ENCODE measurements around the gene LMO7. TPM values are rescaled to one million over a fixed set of nuclear protein-coding genes. Genes with fewer than 3 reads are reported as not detected.
A peak's percentile ranks its signal among the peaks of the same experiment; 100 is the strongest.

The LMO7 gene
- total and polyA plus RNA-seq, 2 of the 13 experiments (the other 11 are each of a cell fraction or from before 2014, with no cell fraction given) = 34.0 to 121 TPM

DNA sequence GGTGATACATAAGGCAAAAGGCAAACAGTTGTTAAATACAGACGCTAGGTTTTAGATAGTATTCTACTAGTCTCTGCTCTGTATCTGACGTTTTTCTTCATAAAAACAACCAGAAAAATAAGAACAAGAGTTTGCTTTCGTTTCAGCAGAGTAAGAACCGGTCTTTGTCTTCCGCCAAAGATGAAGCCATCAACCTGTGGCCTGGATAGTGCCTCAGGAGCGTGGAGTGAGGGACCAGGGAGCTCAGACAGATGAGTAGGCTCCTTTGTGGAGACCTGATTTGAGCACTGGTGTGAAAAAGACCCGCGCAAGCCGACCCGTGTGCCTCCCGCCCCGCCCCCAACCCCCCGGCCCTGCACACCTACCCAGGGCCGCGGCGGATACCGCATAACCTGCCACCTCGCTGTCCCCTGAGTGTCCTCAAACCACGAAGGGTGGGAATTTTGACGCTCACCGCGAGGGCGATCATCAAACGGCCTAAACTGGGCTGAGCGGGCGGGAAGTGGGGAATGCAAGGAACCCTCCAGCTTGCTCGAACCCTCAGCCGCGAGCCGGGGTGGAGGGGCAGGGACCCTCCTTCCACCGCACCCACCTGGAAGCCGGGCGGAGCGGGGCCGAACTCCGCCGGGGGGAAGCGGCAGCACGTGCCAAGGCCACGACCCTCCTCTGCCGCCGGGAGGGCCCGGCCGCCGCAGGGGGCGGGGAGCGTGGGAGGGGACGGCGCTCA, 866 bp upstream of the LMO7 start (continued):
- TF ChIP-seq, protein P1, sequence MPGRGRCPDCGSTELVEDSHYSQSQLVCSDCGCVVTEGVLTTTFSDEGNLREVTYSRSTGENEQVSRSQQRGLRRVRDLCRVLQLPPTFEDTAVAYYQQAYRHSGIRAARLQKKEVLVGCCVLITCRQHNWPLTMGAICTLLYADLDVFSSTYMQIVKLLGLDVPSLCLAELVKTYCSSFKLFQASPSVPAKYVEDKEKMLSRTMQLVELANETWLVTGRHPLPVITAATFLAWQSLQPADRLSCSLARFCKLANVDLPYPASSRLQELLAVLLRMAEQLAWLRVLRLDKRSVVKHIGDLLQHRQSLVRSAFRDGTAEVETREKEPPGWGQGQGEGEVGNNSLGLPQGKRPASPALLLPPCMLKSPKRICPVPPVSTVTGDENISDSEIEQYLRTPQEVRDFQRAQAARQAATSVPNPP (CRISPR knock-in tag; IDR thresholded peaks at IDR 0.05) = 0 out of 2 replicates have a peak, but pooled peaks have one; percentile 41
- TF ChIP-seq AKAP8 (CRISPR knock-in tag; IDR thresholded peaks at IDR 0.05) = no peak
- peak; percentile 12; the same call in 1 of the 2 replicates for TF ChIP-seq THAP11 (CRISPR knock-in tag; IDR thresholded peaks at IDR 0.05)
- TF ChIP-seq CBX5 (CRISPR knock-in tag; IDR thresholded peaks at IDR 0.05; ENCODE audit: borderline replicate concordance) = no peak
- TF ChIP-seq ZBED4 (CRISPR knock-in tag; IDR thresholded peaks at IDR 0.05; ENCODE audit: borderline replicate concordance) = no peak
- peak; percentile 6 for TF ChIP-seq XRCC5 (optimal IDR thresholded peaks at IDR 0.05; ENCODE audit: low read length)
- 0 out of 2 replicates have a peak, but pooled peaks have one; percentile 55 for TF ChIP-seq ZC3H4 (CRISPR knock-in tag; IDR thresholded peaks at IDR 0.05; ENCODE audit: borderline replicate concordance)
- no peak for TF ChIP-seq ZFP62 (CRISPR knock-in tag; IDR thresholded peaks at IDR 0.05)
- no peak for TF ChIP-seq ZC3H13 (CRISPR knock-in tag; IDR thresholded peaks at IDR 0.05)
- TF ChIP-seq ZNF484 (CRISPR knock-in tag; IDR thresholded peaks at IDR 0.05; ENCODE audit: borderline replicate concordance, low read depth) = no peak
- TF ChIP-seq, protein P2, sequence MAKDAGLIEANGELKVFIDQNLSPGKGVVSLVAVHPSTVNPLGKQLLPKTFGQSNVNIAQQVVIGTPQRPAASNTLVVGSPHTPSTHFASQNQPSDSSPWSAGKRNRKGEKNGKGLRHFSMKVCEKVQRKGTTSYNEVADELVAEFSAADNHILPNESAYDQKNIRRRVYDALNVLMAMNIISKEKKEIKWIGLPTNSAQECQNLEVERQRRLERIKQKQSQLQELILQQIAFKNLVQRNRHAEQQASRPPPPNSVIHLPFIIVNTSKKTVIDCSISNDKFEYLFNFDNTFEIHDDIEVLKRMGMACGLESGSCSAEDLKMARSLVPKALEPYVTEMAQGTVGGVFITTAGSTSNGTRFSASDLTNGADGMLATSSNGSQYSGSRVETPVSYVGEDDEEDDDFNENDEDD (CRISPR knock-in tag; IDR thresholded peaks at IDR 0.05; ENCODE audit: borderline replicate concordance) = peak; percentile 88
- peak; percentile 92 for TF ChIP-seq ZBTB7A (CRISPR knock-in tag; IDR thresholded peaks at IDR 0.05)
- TF ChIP-seq MAZ (IDR thresholded peaks at IDR 0.05; ENCODE audit: borderline replicate concordance, low read depth, low read length) = no peak
- TF ChIP-seq MAZ (CRISPR knock-in tag; IDR thresholded peaks at IDR 0.05; ENCODE audit: low read depth) = peak; percentile 33; the same call in 1 of the 2 replicates
- peak; percentile 40; the same call in 1 of the 2 replicates for TF ChIP-seq AHR (CRISPR knock-in tag; IDR thresholded peaks at IDR 0.05)
- TF ChIP-seq PAX8 (CRISPR knock-in tag; IDR thresholded peaks at IDR 0.05; ENCODE audit: borderline replicate concordance) = peak; percentile 96; the same call in 1 of the 2 replicates
- no peak for TF ChIP-seq CSRNP2 (CRISPR knock-in tag; conservative IDR thresholded peaks at IDR 0.05; ENCODE audit: low read depth)
- TF ChIP-seq ZNF773 (CRISPR knock-in tag; IDR thresholded peaks at IDR 0.05; ENCODE audit: borderline replicate concordance) = no peak
- TF ChIP-seq ZNF570 (CRISPR knock-in tag; IDR thresholded peaks at IDR 0.05; ENCODE audit: borderline replicate concordance) = 0 out of 2 replicates have a peak, but pooled peaks have one; percentile 62
- peak; percentile 84 for TF ChIP-seq EEA1 (CRISPR knock-in tag; IDR thresholded peaks at IDR 0.05; ENCODE audit: borderline replicate concordance)
- 0 out of 2 replicates have a peak, but pooled peaks have one; percentile 61 for TF ChIP-seq SRY (CRISPR knock-in tag; IDR thresholded peaks at IDR 0.05)
- peak; percentile 45 for TF ChIP-seq PHF8 (CRISPR knock-in tag; IDR thresholded peaks at IDR 0.05)

Measured in HepG2 (cell line).